22Rv1 (cell line): ENCODE results near the gene SRI.
"Not testable (repeated sequence)": the region's sequence is repeated elsewhere in the genome, so short reads cannot be mapped to it uniquely, and the experiment has no call there.

Source experiments
- CTCF ChIP-seq: fragments of 450-650 bp; IDR thresholded peaks from 2 replicates; pipeline ENCODE4 v1.5.1; 2017; ENCODE audit warnings: mild to moderate bottlenecking
- ZFX ChIP-seq: fragments of 450-650 bp; IDR thresholded peaks from 2 replicates; pipeline ENCODE4 v1.6.1; 2017; ENCODE audit warnings: antibody characterized with exemption, borderline replicate concordance

- TF ChIP-seq CTCF, ZFX: not testable (repeated sequence)
Observed at GRCh38 chr7:88159741-88160140, 60.1 kb downstream of the SRI start.
